ENCODE data around the gene TAF11L13.

The TAF11L13 gene

GRCh38 chr5:17680737-17681136 is 48.8 kb downstream of the TAF11L13 start:
- no peak for DNase-seq

All from CD4-positive, alpha-beta T cell treated with Interleukin-17A for 4 hours (primary cell).